ENCODE data around the gene UHMK1.

The UHMK1 gene

GRCh38 chr1:162535501-162535900, 37.9 kb downstream of the UHMK1 start:
- H3K4ac ChIP-seq (ENCODE audit: low read length): no peak overlapping the region
- no peak overlapping the region for H2AK5ac ChIP-seq (ENCODE audit: low read depth, low read length)
- no peaks in the 10 kb centered on the region for H3K79me1 ChIP-seq (ENCODE audit: low read depth, low read length)
- H4K8ac ChIP-seq (ENCODE audit: low read depth, low read length): no peak overlapping the region
- H3K18ac ChIP-seq (ENCODE audit: low read length): no peak overlapping the region
- H3K27ac ChIP-seq (replicated peaks; ENCODE audit: low read length): no peak overlapping the region
- no peaks in the 10 kb centered on the region for H3K9me3 ChIP-seq (replicated peaks in 1 of 2; ENCODE audit: control insufficient read depth in 2 of 2, insufficient read depth in 1 of 2, low read depth in 1 of 2, low read length in 2 of 2)
- no peak overlapping the region for H2BK5ac ChIP-seq (ENCODE audit: low read length)
- H3K36me3 ChIP-seq (replicated peaks in 1 of 2; ENCODE audit: control insufficient read depth in 2 of 2, insufficient read depth in 2 of 2, low read length in 2 of 2): no peaks in the 10 kb centered on the region
- no peak overlapping the region for H3K14ac ChIP-seq (ENCODE audit: low read length)
- WGBS, 2 donors (ENCODE audit: extremely low coverage in 2 of 2, insufficient read length in 2 of 2, insufficient replicate concordance in 1 of 2): no CpG with 5 or more reads among the region's 1 CpG
- H3K23ac ChIP-seq (ENCODE audit: low read depth, low read length, poor library complexity): no peak overlapping the region
- H3K4me1 ChIP-seq (ENCODE audit: control insufficient read depth in 2 of 2, insufficient read depth in 1 of 2, low read depth in 1 of 2, low read length in 2 of 2): no peaks in the 10 kb centered on the region
- H3K27me3 ChIP-seq (ENCODE audit: control insufficient read depth in 3 of 3, insufficient read depth in 3 of 3, low read depth in 1 of 3, low read length in 3 of 3): no peaks in the 10 kb centered on the region
- H2BK15ac ChIP-seq (ENCODE audit: low read length): no peak overlapping the region
- H3K9ac ChIP-seq (ENCODE audit: low read depth, low read length, poor library complexity): no peak overlapping the region
- no peak overlapping the region for H4K91ac ChIP-seq (ENCODE audit: low read depth, low read length, poor library complexity)
- no peak overlapping the region for H2BK120ac ChIP-seq (ENCODE audit: low read depth, low read length)
- no peak overlapping the region for H2BK12ac ChIP-seq (ENCODE audit: low read length)
- H3K4me2 ChIP-seq (ENCODE audit: insufficient read depth, low read length, poor library complexity, severe bottlenecking): no peak overlapping the region
- no peak for DNase-seq (ENCODE audit: low spot score)
- H2AFZ ChIP-seq (ENCODE audit: low read length): no peak overlapping the region
- H3K4me3 ChIP-seq (ENCODE audit: low read length in 2 of 2): no peak overlapping the region

GRCh38 chr1:162536511-162536910, 38.9 kb downstream of the UHMK1 start:
- Histone ChIP-seq H4K8ac (ENCODE audit: low read depth, low read length) (no peak overlapping the region), H3K4me3 (ENCODE audit: low read length in 2 of 2) (no peak overlapping the region), H3K23ac (ENCODE audit: low read depth, low read length, poor library complexity) (no peak overlapping the region), H3K9me3 (replicated peaks in 1 of 2; ENCODE audit: control insufficient read depth in 2 of 2, insufficient read depth in 1 of 2, low read depth in 1 of 2, low read length in 2 of 2) (no peaks in the 10 kb centered on the region), H2BK120ac (ENCODE audit: low read depth, low read length) (no peak overlapping the region), H2AK5ac (ENCODE audit: low read depth, low read length) (no peak overlapping the region), H3K4me2 (ENCODE audit: insufficient read depth, low read length, poor library complexity, severe bottlenecking) (no peak overlapping the region), H3K14ac (ENCODE audit: low read length) (no peak overlapping the region), H3K4me1 (ENCODE audit: control insufficient read depth in 2 of 2, insufficient read depth in 1 of 2, low read depth in 1 of 2, low read length in 2 of 2) (no peaks in the 10 kb centered on the region), H2AFZ (ENCODE audit: low read length) (no peak overlapping the region), H3K18ac (ENCODE audit: low read length) (no peak overlapping the region), H3K4ac (ENCODE audit: low read length) (no peak overlapping the region), H3K27me3 (ENCODE audit: control insufficient read depth in 3 of 3, insufficient read depth in 3 of 3, low read depth in 1 of 3, low read length in 3 of 3) (no peaks in the 10 kb centered on the region), H4K91ac (ENCODE audit: low read depth, low read length, poor library complexity) (no peak overlapping the region), H3K79me1 (ENCODE audit: low read depth, low read length) (no peaks in the 10 kb centered on the region), H2BK12ac (ENCODE audit: low read length) (no peak overlapping the region), H2BK5ac (ENCODE audit: low read length) (no peak overlapping the region), H3K36me3 (replicated peaks in 1 of 2; ENCODE audit: control insufficient read depth in 2 of 2, insufficient read depth in 2 of 2, low read length in 2 of 2) (no peaks in the 10 kb centered on the region), H3K9ac (ENCODE audit: low read depth, low read length, poor library complexity) (no peak overlapping the region), H2BK15ac (ENCODE audit: low read length) (no peak overlapping the region), H3K27ac (replicated peaks; ENCODE audit: low read length) (no peak overlapping the region)
- no CpG with 5 or more reads among the region's 2 CpGs for WGBS, 2 donors (ENCODE audit: extremely low coverage in 2 of 2, insufficient read length in 2 of 2, insufficient replicate concordance in 1 of 2)
- DNase-seq (ENCODE audit: low spot score): no peak

- Histone ChIP-seq H3K4ac (ENCODE audit: low read length) (no peak overlapping the region), H4K8ac (ENCODE audit: low read depth, low read length) (no peak overlapping the region)
- no CpG with 5 or more reads among the region's 2 CpGs for WGBS, 2 donors (ENCODE audit: extremely low coverage in 2 of 2, insufficient read length in 2 of 2, insufficient replicate concordance in 1 of 2)
These were observed 39.6 kb downstream of the UHMK1 start for GRCh38 chr1:162537216-162537615.

GRCh38 chr1:162538815-162539431, 41.3 kb downstream of the UHMK1 start:
- H3K4me2 ChIP-seq (ENCODE audit: insufficient read depth, low read length, poor library complexity, severe bottlenecking): no peak overlapping the region
- H2BK12ac ChIP-seq (ENCODE audit: low read length): no peak overlapping the region
- H4K91ac ChIP-seq (ENCODE audit: low read depth, low read length, poor library complexity): no peak overlapping the region
- no peak overlapping the region for H2AFZ ChIP-seq (ENCODE audit: low read length)
- H3K79me1 ChIP-seq (ENCODE audit: low read depth, low read length): no peaks in the 10 kb centered on the region
- H3K4me3 ChIP-seq (ENCODE audit: low read length in 2 of 2): no peak overlapping the region
- H3K36me3 ChIP-seq (replicated peaks in 1 of 2; ENCODE audit: control insufficient read depth in 2 of 2, insufficient read depth in 2 of 2, low read length in 2 of 2): no peaks in the 10 kb centered on the region
- no peak overlapping the region for H2AK5ac ChIP-seq (ENCODE audit: low read depth, low read length)
- H3K9ac ChIP-seq (ENCODE audit: low read depth, low read length, poor library complexity): no peak overlapping the region
- H3K18ac ChIP-seq (ENCODE audit: low read length): no peak overlapping the region
- no peak overlapping the region for H2BK5ac ChIP-seq (ENCODE audit: low read length)
- no peak overlapping the region for H2BK120ac ChIP-seq (ENCODE audit: low read depth, low read length)
- no peak overlapping the region for H3K14ac ChIP-seq (ENCODE audit: low read length)
- no peaks in the 10 kb centered on the region for H3K4me1 ChIP-seq (ENCODE audit: control insufficient read depth in 2 of 2, insufficient read depth in 1 of 2, low read depth in 1 of 2, low read length in 2 of 2)
- no peaks in the 10 kb centered on the region for H3K27me3 ChIP-seq (ENCODE audit: control insufficient read depth in 3 of 3, insufficient read depth in 3 of 3, low read depth in 1 of 3, low read length in 3 of 3)
- no peak overlapping the region for H3K27ac ChIP-seq (replicated peaks; ENCODE audit: low read length)
- H3K9me3 ChIP-seq (replicated peaks in 1 of 2; ENCODE audit: control insufficient read depth in 2 of 2, insufficient read depth in 1 of 2, low read depth in 1 of 2, low read length in 2 of 2): peaks cover 0 to 9% of the 10 kb centered on the region in 2 donors
- H3K4ac ChIP-seq (ENCODE audit: low read length): no peak overlapping the region
- H3K23ac ChIP-seq (ENCODE audit: low read depth, low read length, poor library complexity): no peak overlapping the region
- DNase-seq (ENCODE audit: low spot score): no peak
- WGBS, 2 donors (ENCODE audit: extremely low coverage in 2 of 2, insufficient read length in 2 of 2, insufficient replicate concordance in 1 of 2): no CpG with 5 or more reads among the region's 1 CpG
- H4K8ac ChIP-seq (ENCODE audit: low read depth, low read length): no peak overlapping the region
- no peak overlapping the region for H2BK15ac ChIP-seq (ENCODE audit: low read length)

More at GRCh38 chr1:162537216-162537615, 39.6 kb downstream of the UHMK1 start:
- Histone ChIP-seq H3K27ac (replicated peaks; ENCODE audit: low read length) (no peak overlapping the region), H3K4me2 (ENCODE audit: insufficient read depth, low read length, poor library complexity, severe bottlenecking) (no peak overlapping the region), H3K23ac (ENCODE audit: low read depth, low read length, poor library complexity) (no peak overlapping the region), H2BK5ac (ENCODE audit: low read length) (no peak overlapping the region), H3K79me1 (ENCODE audit: low read depth, low read length) (no peaks in the 10 kb centered on the region), H2BK120ac (ENCODE audit: low read depth, low read length) (no peak overlapping the region), H4K91ac (ENCODE audit: low read depth, low read length, poor library complexity) (no peak overlapping the region), H2AFZ (ENCODE audit: low read length) (no peak overlapping the region), H3K27me3 (ENCODE audit: control insufficient read depth in 3 of 3, insufficient read depth in 3 of 3, low read depth in 1 of 3, low read length in 3 of 3) (no peaks in the 10 kb centered on the region), H2BK12ac (ENCODE audit: low read length) (no peak overlapping the region), H2BK15ac (ENCODE audit: low read length) (no peak overlapping the region), H3K36me3 (replicated peaks in 1 of 2; ENCODE audit: control insufficient read depth in 2 of 2, insufficient read depth in 2 of 2, low read length in 2 of 2) (no peaks in the 10 kb centered on the region), H3K9ac (ENCODE audit: low read depth, low read length, poor library complexity) (no peak overlapping the region), H3K14ac (ENCODE audit: low read length) (no peak overlapping the region), H3K4me3 (ENCODE audit: low read length in 2 of 2) (no peak overlapping the region), H3K4me1 (ENCODE audit: control insufficient read depth in 2 of 2, insufficient read depth in 1 of 2, low read depth in 1 of 2, low read length in 2 of 2) (no peaks in the 10 kb centered on the region), H2AK5ac (ENCODE audit: low read depth, low read length) (no peak overlapping the region), H3K18ac (ENCODE audit: low read length) (no peak overlapping the region), H3K9me3 (replicated peaks in 1 of 2; ENCODE audit: control insufficient read depth in 2 of 2, insufficient read depth in 1 of 2, low read depth in 1 of 2, low read length in 2 of 2) (no peaks in the 10 kb centered on the region)
- no peak for DNase-seq (ENCODE audit: low spot score)
